HG03108 (cell line): ENCODE data around the gene STOX2.
"Not testable (repeated sequence)": the region's sequence is repeated elsewhere in the genome, so short reads cannot be mapped to it uniquely, and the experiment has no call there.

Experiments used
- ATAC-seq: cut with Tn5 transposase; IDR thresholded peaks from one replicate; pipeline ENCODE4 v1.9.1; 2021; ENCODE audit warnings: moderate library complexity; ENCODE audit not compliant: unreplicated experiment

Gene STOX2

GRCh38 chr4:183935355-183936005, 30.4 kb downstream of the STOX2 start:
- no peak for ATAC-seq

GRCh38 chr4:183936047-183936446, 30.9 kb downstream of the STOX2 start:
- no peak for ATAC-seq

- ATAC-seq: no peak
These were observed 31.7 kb downstream of the STOX2 start for GRCh38 chr4:183936574-183937345.

- ATAC-seq: no peak
These were observed 35.8 kb downstream of the STOX2 start for GRCh38 chr4:183940864-183941263.

- ATAC-seq: no peak
These were observed 36.9 kb downstream of the STOX2 start for GRCh38 chr4:183941964-183942363.

- ATAC-seq: no peak
These were observed 40.6 kb downstream of the STOX2 start for GRCh38 chr4:183945741-183946140.

- ATAC-seq: no peak
These were observed 45.4 kb downstream of the STOX2 start for GRCh38 chr4:183950536-183950935.

GRCh38 chr4:183952652-183953051, 47.5 kb downstream of the STOX2 start:
- not testable (repeated sequence) for ATAC-seq

GRCh38 chr4:183959319-183960045, 54.4 kb downstream of the STOX2 start:
- ATAC-seq: no peak

GRCh38 chr4:183960046-183960420, 54.9 kb downstream of the STOX2 start:
- no peak for ATAC-seq

- ATAC-seq: no peak
These were observed 55.9 kb downstream of the STOX2 start for GRCh38 chr4:183960962-183961541.

- ATAC-seq: no peak
These were observed 56.7 kb downstream of the STOX2 start for GRCh38 chr4:183961795-183962194.

- no peak for ATAC-seq
These were observed 57.3 kb downstream of the STOX2 start for GRCh38 chr4:183962419-183962818.

GRCh38 chr4:183966371-183966770, 61.3 kb downstream of the STOX2 start:
- ATAC-seq: no peak

GRCh38 chr4:183967266-183967665, 62.2 kb downstream of the STOX2 start:
- ATAC-seq: no peak

GRCh38 chr4:183968502-183968901, 63.4 kb downstream of the STOX2 start:
- ATAC-seq: no peak

GRCh38 chr4:183968931-183969330, 63.8 kb downstream of the STOX2 start:
- no peak for ATAC-seq

GRCh38 chr4:183969596-183969995, 64.5 kb downstream of the STOX2 start:
- no peak for ATAC-seq

- no peak for ATAC-seq
These were observed 66.9 kb downstream of the STOX2 start for GRCh38 chr4:183971929-183972490.

- no peak for ATAC-seq
These were observed 72.6 kb downstream of the STOX2 start for GRCh38 chr4:183977707-183978106.

- ATAC-seq: no peak
These were observed 79.5 kb downstream of the STOX2 start for GRCh38 chr4:183984566-183984965.
